Measurements from ENCODE around the gene SLC38A10.
"Not testable (repeated sequence)": the region's sequence is repeated elsewhere in the genome, so short reads cannot be mapped to it uniquely, and the experiment has no call there.

SLC38A10 gene

DNA sequence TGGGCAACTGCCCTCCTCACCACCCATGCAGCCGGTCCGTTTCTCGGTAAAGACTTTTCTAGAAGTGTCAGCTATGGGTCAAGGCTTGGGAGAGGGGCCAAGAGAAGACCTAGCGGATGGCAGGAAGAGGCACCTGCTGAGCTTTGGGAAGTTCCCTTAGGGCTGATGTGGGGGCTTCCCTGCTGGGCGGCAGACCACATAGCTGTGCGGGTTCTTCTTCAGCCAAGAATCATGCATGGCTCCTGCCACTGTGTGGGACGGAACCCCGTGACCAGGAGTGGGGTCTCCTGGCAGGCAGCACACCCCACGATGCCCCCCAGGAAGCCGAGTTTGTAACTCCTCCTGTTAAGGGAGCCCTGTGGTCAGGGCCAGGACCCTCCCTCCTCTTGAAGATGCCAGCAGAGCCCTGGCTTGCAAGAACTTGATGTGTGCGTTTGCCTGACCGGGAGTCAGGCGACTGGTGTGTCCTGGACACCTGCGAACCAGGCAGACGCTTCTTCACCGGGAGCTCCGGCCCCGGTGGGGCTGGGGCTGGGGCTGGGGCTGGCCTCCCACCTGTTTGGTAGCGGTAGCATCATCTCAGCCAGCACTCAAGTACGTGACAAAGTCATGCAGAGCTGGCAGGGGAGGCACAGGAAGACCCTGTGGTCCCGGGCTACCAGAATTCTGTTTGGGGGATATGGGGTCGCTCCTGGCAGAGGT, 17.7 kb upstream of the SLC38A10 start:
- H3K4me3 ChIP-seq = no peak overlapping the region

DNA sequence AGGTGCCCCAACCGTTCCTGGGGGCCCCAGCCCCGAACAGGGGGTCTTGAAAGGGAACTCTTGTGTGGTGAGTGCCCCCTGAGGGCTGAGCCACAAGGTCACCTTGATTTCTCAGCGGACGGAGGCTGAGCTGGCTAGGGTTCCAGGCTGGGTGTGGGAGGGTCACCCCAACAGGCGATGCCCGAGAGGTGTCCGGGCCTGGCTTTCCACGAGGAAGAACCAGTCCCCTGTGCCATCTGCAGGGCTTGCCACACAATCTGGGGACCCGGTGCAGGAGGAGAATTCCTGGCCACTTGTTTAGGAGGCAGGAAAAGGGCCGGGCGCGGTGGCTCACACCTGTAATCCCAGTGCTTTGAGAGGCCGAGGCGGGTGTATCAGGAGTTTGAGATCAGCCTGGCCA, 16.8 kb upstream of the SLC38A10 start:
- no peak for TF ChIP-seq Cebpa-rat (IDR thresholded peaks at IDR 0.05)
- H3K9me3 ChIP-seq (replicated peaks in 1 of 11) = no peaks in the 10 kb centered on the region
- peaks cover 22 to 76% (median 60%) of the 10 kb centered on the region in 10 experiments for H3K4me1 ChIP-seq
- H3K9ac ChIP-seq = no peak overlapping the region
- no peak overlapping the region for H3K4me2 ChIP-seq
- H3K27ac ChIP-seq = no peak overlapping the region
- no peaks in the 10 kb centered on the region; a peak in 1 of 22 replicates for H4K20me1 ChIP-seq
- H3K4me3 ChIP-seq = no peak overlapping the region
- peaks cover 0 to 17% (median 8%) of the 10 kb centered on the region in 11 experiments; a peak in 14 of 22 replicates for H3K27me3 ChIP-seq
- no peaks in the 10 kb centered on the region for H3K36me3 ChIP-seq

More for the DNA sequence above, 17.7 kb upstream of the SLC38A10 start:
- H4K20me1 ChIP-seq = no peaks in the 10 kb centered on the region; a peak in 1 of 22 replicates
- H3K9ac ChIP-seq = no peak overlapping the region
- peaks cover 22 to 75% (median 55%) of the 10 kb centered on the region in 10 experiments for H3K4me1 ChIP-seq
- no peaks in the 10 kb centered on the region for H3K36me3 ChIP-seq
- TF ChIP-seq Cebpa-rat (IDR thresholded peaks at IDR 0.05) = no peak
- H3K9me3 ChIP-seq (replicated peaks in 1 of 11) = no peaks in the 10 kb centered on the region
- H3K27me3 ChIP-seq = peaks cover 0 to 17% (median 8%) of the 10 kb centered on the region in 11 experiments; a peak in 14 of 22 replicates
- H3K27ac ChIP-seq = no peak overlapping the region
- peak overlapping the region in 7 of 11 experiments; percentile 21 to 47 (median 29); a peak in 9 of 22 replicates for H3K4me2 ChIP-seq

DNA sequence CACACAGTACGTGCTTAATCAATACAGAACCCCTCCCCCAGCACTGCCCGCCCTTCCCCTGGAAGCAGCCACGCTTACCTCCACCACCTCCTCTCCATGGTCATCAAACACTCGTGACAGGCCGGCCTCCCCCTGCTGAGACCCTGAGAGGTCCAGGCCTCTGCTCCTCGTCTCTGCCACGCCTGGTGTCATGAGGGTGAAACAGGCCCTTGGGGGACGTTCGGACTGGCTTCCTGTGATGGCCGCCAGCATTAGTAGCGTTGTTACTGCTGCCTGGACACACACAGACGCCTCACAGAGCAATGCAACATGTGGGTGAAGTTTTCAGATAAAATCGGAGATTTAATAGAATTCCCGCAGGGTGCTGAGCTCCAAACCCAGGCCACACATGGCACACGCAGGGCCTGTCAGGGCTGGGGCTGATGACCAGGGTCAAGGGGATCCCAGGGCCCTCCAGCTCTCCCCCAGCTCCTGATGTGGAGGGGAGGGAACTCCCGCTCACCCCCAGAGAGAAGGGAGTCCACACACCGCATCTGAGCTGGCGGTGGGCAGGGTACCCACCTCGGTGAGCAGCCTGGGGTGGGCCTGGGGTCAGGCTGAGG, 15.9 kb upstream of the SLC38A10 start:
- no peaks in the 10 kb centered on the region for H3K36me3 ChIP-seq
- H4K20me1 ChIP-seq = peaks cover 0 to 6% (median 0%) of the 10 kb centered on the region in 11 experiments; a peak in 2 of 22 replicates
- H3K4me1 ChIP-seq = peaks cover 22 to 76% (median 62%) of the 10 kb centered on the region in 10 experiments
- H3K9ac ChIP-seq = no peak overlapping the region
- no peak overlapping the region for H3K27ac ChIP-seq
- no peaks in the 10 kb centered on the region for H3K9me3 ChIP-seq (replicated peaks in 1 of 11)
- no peak for TF ChIP-seq Cebpa-rat (IDR thresholded peaks at IDR 0.05)
- H3K27me3 ChIP-seq = peaks cover 0 to 17% (median 8%) of the 10 kb centered on the region in 11 experiments; a peak in 14 of 22 replicates
- no peak overlapping the region; a peak in 2 of 22 replicates for H3K4me2 ChIP-seq
- H3K4me3 ChIP-seq = no peak overlapping the region

DNA sequence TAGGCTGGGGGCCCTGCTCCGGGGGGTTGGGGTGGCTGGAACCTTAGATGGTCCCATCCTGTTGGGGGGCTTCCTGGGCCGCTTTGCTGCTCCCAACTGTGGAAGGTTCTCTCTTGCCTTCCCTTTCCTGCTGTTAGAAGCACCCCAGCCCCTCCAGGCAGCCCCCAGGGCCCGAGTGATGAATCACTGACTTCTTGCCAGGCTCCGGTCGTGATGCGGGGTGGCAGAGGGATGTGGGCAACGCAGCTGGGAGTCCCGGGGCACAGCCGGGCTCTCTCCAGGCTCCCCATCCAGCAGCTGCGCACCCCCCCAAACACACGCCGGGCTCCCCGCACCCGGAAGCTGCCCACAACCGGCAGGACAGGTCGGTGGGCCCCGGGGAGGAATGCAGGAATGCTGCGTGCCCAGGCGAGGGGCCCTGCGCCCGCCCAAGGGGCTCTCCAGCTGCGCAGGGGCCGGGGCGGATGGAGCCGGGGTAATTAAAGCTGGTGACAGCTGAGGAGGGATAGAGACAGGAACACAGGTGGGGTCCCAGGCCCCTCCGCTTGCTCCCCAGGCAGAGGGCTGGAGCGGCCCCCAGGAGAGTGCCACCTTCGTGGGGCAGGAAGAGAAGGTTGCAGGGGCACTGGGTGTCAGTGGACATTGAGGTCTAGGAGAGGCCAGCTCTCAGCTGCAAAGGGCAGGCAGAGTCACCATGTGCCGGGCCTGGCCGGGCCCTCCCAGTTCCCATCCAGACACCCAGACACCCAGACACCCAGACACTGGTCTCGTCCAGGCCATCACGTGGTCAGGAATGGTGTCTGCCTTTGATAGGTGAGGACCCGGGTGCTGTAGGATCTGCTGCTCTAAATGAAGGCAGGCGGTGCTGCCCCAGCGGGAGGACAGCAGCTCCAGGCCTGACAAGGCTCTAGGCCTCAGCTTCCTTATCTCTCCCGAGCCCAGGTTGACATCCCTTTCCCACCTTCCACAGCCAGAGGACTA, 15.0 kb upstream of the SLC38A10 start:
- H4K20me1 ChIP-seq = peaks cover 0 to 6% (median 0%) of the 10 kb centered on the region in 11 experiments; a peak in 2 of 22 replicates
- TF ChIP-seq Cebpa-rat (IDR thresholded peaks at IDR 0.05) = no peak
- peak overlapping the region; percentile 42 to 69 (median 61); a peak in 20 of 22 replicates for H3K9ac ChIP-seq
- peak overlapping the region; percentile 83 to 92 (median 86) for H3K4me2 ChIP-seq
- H3K4me3 ChIP-seq = peak overlapping the region in 3 of 10 experiments; percentile 14 to 43 (median 20); a peak in 5 of 20 replicates
- H3K27me3 ChIP-seq = peaks cover 0 to 17% (median 8%) of the 10 kb centered on the region in 11 experiments; a peak in 14 of 22 replicates
- peak overlapping the region; percentile 41 to 77 (median 61); a peak in 20 of 22 replicates for H3K27ac ChIP-seq
- H3K36me3 ChIP-seq = no peaks in the 10 kb centered on the region
- H3K9me3 ChIP-seq (replicated peaks in 1 of 11) = no peaks in the 10 kb centered on the region
- peaks cover 22 to 76% (median 62%) of the 10 kb centered on the region in 10 experiments for H3K4me1 ChIP-seq

DNA sequence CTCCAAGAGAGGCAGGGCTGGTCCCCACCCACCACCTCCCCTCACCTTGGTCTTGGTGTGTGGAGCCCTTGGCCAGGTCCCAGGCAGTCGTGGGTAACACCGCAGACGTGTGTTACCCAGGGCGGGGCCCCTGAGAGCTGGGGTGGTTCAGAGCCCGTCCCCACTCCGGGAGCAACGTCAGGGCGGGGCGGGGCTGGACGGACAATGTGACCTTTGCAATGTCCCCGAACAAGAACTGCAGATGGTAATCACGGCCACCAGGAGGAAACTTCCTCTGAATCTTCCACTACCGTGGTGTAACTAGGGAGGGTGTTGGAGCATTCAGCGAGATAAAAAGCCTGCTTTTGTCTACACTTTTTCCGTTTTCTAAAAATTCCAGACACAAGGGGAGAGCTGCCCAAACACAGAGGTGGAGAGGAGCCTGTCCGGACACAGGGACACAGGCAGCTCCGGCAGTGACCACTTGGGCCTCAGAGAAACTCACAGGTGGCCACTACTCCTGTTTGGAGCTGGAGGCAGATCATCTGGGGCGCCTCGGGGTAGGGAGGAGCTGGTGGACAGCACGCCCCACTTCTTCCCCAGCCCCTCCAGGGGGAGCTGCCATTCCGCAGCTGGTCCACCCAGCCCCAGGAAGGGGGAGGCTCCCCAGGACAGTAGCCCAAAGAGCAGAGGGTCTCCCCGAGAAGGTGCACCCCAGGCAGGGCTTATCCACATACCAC, 14.2 kb upstream of the SLC38A10 start:
- Histone ChIP-seq H3K4me2 (peak overlapping the region; percentile 83 to 92 (median 86)), H3K4me3 (peak overlapping the region in 6 of 10 experiments; percentile 14 to 57 (median 44); a peak in 9 of 20 replicates), H4K20me1 (peaks cover 0 to 6% (median 0%) of the 10 kb centered on the region in 11 experiments; a peak in 1 of 22 replicates), H3K36me3 (no peaks in the 10 kb centered on the region), H3K27me3 (peaks cover 0 to 17% (median 8%) of the 10 kb centered on the region in 11 experiments; a peak in 14 of 22 replicates), H3K9ac (peak overlapping the region; percentile 42 to 69 (median 61); a peak in 19 of 22 replicates), H3K9me3 (replicated peaks in 1 of 11) (no peaks in the 10 kb centered on the region), H3K27ac (peak overlapping the region; percentile 41 to 77 (median 61); a peak in 20 of 22 replicates), H3K4me1 (peaks cover 22 to 78% (median 68%) of the 10 kb centered on the region in 10 experiments)
- no peak for TF ChIP-seq Cebpa-rat (IDR thresholded peaks at IDR 0.05)

DNA sequence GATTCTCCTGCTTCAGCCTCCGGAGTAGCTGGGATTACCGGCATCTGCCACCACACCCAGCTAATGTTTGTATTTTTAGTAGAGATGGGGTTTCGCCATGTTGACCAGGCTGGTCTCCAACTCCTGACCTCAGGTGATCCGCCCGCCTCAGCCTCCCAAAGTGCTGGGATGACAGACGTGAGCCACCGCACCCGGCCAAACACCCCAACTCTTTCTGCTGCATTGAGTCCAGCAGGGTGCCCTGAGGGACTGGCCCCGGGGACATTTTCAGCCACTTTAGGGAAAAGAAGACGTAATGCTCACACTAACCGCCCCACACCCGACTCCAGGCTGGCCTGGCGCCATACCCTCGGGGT, 13.7 kb upstream of the SLC38A10 start:
- peak overlapping the region; percentile 83 to 92 (median 86) for H3K4me2 ChIP-seq
- not testable (repeated sequence) for H4K20me1 ChIP-seq; H3K36me3 ChIP-seq; H3K9me3 ChIP-seq (replicated peaks in 1 of 11)
- peaks cover 22 to 81% (median 73%) of the 10 kb centered on the region in 10 experiments for H3K4me1 ChIP-seq
- H3K4me3 ChIP-seq = peak overlapping the region in 5 of 10 experiments; percentile 39 to 57 (median 48); a peak in 9 of 20 replicates
- H3K27me3 ChIP-seq = peaks cover 0 to 18% (median 8%) of the 10 kb centered on the region in 11 experiments; a peak in 14 of 22 replicates
- H3K27ac ChIP-seq = peak overlapping the region in 9 of 11 experiments; percentile 44 to 77 (median 63); a peak in 15 of 22 replicates
- H3K9ac ChIP-seq = peak overlapping the region in 10 of 11 experiments; percentile 42 to 67 (median 60); a peak in 13 of 22 replicates

DNA sequence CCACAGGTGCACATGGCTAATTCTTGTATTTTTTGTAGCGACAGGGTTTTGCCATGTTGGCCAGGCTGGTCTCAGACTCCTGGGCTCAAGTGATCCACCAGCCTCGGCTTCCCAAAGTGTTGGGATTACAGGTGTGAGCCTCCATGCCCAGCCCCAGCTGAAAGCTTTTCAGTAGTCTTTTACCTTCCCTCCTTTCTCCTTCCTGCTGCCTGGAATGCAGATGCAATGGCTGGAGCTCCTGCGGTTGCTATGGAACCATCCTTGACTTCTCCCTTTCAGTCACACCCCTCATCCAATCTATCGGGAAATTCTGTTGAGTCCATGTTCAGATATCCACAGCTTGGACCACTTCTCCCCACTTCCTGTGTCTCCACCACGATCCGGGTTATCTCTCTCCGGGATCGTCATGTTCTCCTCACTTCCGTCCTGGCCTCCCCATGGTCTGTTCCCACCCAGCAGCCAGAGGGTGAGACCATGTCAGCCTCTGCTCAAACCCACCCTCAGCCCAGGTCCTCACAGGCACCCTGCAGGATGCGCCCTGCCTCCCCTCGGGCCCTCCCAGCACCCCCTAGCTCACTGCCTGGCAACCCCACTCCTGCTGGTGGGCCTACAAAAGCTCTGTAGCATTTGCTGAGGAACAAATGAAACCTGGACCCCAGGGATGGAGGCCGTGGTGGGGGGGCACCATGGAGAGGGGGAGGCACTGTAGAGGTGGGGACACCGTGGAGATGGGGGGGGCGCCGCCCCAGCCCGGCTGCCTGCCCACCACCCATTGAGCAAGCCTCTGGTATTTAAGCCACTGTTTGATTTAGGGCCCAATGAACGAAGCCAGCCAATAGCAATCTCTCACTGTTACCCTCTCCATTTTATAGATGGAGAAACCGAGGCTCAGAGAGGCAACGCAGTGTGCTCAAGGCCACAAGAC, 12.8 kb upstream of the SLC38A10 start:
- no peak overlapping the region for H3K4me3 ChIP-seq
- H3K36me3 ChIP-seq = no peaks in the 10 kb centered on the region
- H4K20me1 ChIP-seq = peaks cover 0 to 6% (median 0%) of the 10 kb centered on the region in 11 experiments; a peak in 2 of 22 replicates
- TF ChIP-seq Cebpa-rat (IDR thresholded peaks at IDR 0.05) = no peak
- H3K9ac ChIP-seq = no peak overlapping the region
- H3K27me3 ChIP-seq = peaks cover 0 to 25% (median 9%) of the 10 kb centered on the region in 11 experiments; a peak in 15 of 22 replicates
- H3K4me1 ChIP-seq = peaks cover 22 to 83% (median 78%) of the 10 kb centered on the region in 10 experiments
- H3K27ac ChIP-seq = no peak overlapping the region
- no peaks in the 10 kb centered on the region for H3K9me3 ChIP-seq (replicated peaks in 1 of 11)
- peak overlapping the region; percentile 83 to 92 (median 86); a peak in 16 of 22 replicates for H3K4me2 ChIP-seq
